NCI-H82 treated with DMSO at 0.1 percent for 48 hours (cell line): ENCODE measurements around the gene IL21R.

Experiments
- DNase-seq: peaks from one replicate; lab custom pipeline; 2025; ENCODE audit not compliant: unreplicated experiment; lab: John Stamatoyannopoulos, UW

IL21R gene

DNA sequence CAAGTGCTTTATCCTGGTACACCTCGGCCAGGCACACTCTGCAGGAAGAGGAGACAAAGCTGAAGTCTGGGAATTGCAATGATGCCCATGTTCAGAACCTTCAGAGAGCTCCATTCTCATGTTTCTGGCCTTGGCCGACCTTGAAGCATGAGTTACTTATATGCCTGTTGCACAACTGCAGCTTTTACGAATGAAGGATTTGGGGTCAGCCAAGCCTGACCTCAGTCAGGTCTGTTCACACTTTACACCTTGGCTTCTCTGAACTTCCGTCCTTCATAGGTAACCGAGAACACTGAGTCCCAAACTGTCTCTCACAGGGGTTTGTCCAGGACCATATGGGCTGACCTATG, 81.1 kb downstream of the IL21R start:
- no peak for DNase-seq

DNA sequence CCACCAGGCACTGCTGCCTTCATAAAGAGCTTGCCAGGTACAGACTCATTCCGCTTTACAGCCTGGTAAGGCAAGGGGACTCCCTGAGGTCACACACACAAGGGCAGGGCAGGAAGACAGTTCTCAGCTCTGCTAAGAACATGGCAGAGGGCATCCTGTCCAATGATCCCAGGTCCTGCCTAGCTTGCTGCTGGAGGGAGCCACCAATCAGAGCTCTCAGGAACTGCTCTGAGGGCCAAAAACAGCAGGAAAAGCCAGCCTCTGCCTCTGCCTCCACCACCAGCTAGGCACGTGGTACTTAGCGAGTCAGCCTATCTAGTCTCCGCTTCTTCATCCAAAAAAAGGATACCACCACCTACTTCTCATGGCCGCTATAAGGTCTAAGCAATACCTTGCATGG, 81.7 kb downstream of the IL21R start:
- DNase-seq = no peak

DNA sequence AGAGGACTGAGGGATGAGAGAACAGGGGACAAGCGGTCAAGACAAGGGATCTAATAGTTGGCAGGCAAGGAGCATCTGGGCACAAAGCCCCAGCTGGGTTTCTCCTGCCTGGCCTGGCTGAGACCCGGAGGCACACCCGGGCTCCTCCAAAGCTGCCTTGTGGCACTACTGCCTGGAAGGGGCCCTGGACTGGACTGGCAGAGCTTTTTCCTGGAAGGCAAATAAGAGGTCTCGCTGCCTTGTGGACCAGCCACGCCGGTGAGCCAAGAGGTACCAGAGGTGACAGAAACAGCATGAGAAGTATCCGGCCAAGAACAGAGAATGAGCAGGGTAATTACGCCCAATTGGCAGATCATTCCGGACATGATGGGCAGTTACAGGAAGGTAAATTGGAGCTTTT, 83.2 kb downstream of the IL21R start:
- no peak for DNase-seq

DNA sequence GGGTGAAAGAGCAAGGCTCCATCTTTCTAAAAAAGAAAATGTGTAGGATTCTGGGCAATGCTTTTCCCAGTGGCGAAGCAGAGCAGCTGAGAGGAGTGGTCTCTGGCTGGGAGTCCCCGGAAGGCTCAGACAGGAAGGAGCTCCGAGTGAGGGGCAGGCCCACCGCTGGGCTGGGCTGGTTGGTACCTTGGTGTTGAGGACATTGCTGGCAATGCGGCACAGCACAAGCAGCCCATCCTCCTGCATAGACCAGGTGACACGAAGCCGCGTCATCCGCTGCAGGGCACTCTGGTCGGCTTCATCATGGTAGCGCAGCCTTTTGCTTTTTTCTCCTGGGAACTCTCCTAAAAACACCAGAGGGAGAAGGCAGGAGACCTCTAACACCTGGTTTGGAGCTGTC, 83.8 kb downstream of the IL21R start:
- DNase-seq = no peak

DNA sequence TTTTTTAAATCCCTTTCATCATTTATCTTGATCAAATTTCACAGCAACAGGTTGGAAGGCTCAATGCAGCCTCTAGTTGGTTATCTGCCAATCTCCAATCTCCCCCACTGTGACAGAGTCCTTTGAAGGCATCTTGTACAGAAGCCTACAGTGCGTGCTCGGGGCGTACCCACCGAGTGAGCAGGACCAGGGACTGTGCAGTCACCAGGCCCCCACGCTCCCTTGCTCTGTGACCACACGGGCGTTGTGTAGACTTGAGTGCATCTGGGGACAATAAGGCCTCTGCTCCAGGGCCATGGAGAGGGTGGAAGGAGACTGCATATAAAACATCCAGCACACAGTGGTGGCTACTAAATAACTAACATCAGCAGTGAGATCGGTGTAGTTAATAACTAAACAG, 84.4 kb downstream of the IL21R start:
- DNase-seq = no peak

DNA sequence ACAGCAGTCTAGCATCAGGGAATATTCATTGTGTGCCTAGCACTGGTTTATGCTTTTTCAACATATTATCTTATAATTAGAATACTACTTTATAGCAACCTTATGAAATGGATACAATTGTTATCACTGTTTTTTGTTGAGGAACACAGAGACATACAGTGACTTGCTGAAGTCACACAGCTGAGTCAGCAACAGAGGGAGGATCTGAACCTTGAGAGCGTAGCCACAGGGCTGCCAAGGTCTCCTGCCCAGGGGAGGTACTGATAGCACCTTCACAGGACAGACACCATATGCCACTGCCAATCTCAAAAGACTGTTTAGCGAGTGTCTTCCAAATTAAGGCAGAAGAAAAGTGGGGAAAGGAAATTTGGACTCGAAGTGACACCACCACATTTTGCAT, 84.8 kb downstream of the IL21R start:
- no peak for DNase-seq

DNA sequence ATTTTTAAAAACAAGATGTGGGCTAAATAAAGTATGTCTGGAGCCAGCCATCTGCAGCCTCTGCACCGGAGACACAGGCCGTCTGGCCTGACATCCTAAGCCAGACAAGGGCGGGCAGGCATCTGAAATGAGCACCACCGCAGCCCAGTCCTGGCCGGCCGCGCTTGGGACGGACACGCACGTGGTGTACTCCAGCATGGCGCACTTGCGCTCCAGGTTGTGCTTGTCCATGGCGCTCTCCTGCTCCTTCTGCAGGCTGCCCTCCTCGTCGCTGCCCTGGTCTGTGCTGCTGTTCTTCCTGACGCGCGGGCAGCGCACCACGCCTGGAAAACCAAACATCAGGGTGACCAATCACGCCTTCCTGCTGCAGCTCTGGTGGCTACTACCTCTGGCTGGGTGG, 87.4 kb downstream of the IL21R start:
- no peak for DNase-seq

DNA sequence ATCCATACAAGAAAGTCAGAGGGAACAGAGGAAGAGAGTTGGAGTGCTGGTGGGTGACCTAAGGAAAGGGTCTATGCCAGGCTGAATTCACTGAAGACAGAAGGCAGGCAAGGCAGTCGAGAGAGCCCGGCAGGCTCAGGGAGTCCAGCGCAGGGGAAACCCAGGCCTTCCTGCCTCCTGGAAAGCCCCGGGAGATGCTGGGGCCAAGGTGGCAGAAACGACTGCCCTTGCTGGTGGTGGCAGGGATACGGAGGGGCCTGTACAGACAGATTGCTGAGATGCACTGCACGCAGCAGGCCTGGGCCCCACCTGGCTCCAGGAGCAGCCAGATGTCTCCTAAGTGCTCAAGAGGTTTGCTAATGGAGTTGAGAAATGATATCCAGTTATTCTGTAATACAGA, 87.9 kb downstream of the IL21R start:
- DNase-seq = no peak

DNA sequence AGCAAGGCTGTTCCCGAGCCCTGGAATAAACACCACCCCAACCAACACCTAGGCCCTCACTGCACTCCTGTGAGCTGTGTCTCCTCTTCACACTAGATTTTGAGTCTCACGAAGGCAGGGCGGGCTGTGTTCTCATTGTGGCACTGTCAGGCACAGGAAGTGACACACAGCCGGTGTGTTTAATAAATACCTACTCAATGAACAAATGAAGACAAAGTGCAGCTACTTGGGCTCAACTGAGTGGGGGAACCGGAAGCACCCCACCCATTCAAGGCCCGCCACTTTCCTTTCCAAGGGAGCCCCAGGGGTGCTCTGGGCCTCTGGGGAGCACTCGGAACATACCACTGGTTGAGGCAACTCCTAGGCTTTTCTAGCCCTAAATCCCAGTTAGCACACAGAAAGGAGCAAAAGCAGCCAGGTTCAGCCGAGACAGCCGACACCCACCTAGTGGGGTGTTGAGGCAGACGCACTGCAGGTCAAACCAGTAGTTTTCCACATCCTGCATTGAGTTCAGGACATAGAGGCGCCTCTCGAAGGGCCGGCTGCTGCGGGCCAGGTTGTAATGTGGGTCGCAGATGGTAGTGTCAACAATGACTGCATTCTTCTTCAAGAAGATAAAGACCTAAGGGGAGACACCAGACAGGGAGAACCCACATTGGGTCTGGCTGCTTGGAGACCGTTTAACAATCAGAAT, 90.1 kb downstream of the IL21R start:
- no peak for DNase-seq

DNA sequence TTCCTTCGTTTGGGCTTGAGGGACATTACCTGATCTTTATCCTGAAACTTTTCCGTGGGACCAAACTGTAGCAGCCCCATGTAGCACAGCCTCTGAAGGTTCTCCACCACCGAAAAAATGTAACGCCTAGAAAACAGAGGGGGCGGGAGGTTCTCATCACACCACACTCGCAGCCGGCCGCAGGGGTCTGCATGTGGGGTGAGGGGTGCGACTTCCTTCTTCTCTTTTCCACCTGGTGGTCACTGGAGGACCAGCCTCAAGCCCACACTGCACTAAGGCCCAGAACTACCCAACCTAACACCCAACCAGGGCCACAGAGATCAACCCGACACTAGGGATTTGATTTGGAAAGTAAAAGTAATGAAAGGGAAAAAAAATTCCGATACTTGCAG, 90.6 kb downstream of the IL21R start:
- DNase-seq = no peak

DNA sequence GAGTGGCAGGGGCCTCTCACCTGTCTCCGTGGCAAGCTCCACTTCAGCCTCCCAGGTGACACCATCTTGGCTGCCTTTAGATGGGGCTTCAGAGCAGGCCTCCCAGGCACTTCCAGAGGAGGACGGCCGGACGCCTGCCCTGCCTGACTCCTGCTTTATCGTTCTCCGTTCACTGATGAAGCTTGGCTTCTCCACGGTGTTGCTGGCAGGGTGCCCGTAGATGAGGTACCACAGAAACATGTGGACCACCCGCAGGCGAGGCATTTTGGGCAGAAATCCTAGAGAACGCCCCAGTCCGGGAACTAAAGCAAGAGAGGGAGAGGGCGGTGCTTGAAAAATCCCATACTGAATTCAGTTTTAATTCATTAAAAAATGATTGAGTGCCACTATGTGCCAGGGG, 93.2 kb downstream of the IL21R start:
- no peak for DNase-seq

DNA sequence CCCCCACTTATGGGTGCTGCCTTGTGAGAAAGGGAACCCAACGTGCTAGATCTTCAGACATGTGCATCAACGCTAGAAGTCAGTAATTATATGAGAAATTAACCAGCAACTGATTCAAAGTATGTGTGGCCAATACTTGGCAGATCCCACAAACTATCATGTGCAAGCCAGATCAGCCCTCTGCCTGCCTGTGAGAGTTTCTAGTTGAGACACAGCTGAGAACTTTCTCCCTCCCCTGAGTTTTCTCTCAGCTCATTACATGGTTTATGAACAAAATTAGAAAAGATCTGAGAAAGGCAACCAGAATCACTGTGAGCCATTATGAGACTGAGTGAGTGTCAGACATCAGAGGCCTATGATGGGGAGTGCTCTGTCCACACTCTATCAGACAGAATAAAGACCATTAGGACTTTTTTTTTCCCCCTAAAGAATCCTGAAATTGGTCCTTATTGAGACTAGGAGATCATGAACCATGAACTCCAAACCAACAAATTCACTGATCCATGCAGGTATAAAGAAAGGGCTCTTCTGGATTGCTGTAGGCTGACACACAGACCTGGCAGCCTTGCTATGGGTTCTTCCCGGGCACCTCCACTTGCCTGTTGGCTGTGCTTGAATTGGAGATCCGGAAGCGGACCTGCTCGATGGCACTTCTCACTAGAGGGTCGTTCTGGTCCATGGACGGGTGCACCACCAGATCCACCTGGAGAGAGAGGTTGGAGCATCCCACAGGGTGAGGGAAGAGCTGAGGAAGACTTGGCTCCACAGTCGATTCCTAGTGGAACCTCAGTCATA, 96.3 kb downstream of the IL21R start:
- DNase-seq = no peak

DNA sequence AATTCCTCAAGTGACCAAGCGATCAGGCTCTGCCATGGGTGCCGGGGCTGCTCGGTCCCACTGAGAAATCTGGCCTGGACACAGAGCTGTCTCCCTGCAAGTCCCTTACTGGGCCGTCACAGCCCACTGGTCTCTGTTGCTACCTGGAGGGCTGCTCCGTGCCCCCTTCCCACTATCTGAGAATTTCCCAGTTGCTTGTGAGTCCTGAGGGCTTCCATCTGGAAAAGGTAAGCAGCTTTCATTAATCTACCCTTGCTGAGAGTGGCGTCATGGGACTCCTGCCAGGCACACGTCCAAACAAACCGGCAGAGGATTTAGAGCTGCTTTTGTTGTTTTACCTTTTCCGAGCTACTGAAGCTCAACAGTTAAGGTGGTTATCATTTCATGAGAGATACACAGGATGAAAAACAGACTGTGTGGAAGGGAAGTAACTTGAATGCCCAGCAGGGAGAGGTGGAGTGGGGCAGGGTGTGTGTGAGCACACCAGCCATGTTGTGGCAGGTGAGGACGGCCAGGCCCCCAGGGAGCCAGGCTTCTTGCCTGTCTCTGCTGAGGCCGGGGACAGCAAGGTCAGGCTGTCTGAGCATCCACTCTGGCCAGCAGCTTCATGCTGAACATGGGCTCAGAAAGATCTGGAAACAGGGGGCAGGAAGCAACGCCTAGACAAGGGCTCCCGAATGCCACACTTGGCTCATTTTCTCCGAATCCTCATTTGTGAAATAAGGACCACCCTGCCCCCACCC, 97.1 kb downstream of the IL21R start:
- DNase-seq = peak; percentile 3

DNA sequence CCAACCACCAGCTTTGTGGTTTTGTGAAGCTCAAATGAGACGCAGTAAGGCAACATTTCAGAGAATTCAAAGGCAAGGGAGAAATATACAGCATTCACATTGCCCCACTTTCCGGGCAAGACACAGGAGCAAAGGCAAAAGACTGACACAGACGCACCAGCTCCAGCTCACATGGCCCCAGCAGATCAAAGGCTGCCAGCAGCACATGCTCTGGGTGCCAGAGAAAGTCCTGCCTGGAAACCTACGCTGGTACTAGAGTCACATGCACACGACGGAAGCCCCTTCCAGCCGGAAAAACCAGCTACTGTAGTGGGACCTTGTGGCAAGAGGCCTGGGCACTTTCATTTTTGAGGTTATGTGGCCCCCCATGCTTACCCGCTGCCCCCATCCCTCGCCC, 97.7 kb downstream of the IL21R start:
- DNase-seq = no peak

DNA sequence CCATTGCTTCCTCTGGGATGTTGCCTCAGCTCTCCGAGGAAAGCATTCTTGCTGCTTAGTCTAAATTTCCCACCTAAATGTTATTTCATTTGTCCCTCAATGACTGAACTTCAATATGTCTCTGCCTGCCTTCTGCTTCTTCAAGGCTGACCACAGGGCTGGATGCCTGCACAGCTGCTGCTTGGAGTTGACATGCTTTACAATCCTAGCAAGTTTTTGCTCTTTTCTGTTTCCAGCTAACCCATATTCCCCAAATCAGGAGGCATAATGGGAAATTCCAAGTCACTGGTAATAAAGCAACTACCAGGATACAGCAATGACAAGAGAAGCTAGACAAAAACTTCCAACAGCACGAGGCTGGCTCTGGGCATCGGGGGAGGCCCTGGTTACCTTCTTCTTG, 98.8 kb downstream of the IL21R start:
- no peak for DNase-seq
